GM10248 (cell line): Measurements from ENCODE around the gene SYT6.

Experiments used
- CTCF ChIA-PET: fragments of 300-600 bp; sonication (Branson Sonifier 250); formaldehyde crosslinking; extraction: SDS; loops from one replicate; lab custom pipeline; 2021; ENCODE audit warnings: antibody characterized with exemption; lab: Yijun Ruan, JAX
- POLR2A ChIA-PET: fragments of 350-650 bp; sonication (Branson Sonifier 250); formaldehyde crosslinking; extraction: SDS; loops from one replicate; lab custom pipeline; 2020; ENCODE audit warnings: antibody characterized with exemption; lab: Yijun Ruan, JAX
- DNase-seq: peaks from one replicate; pipeline ENCODE4 v3.0.0; 2012; ENCODE audit errors: extremely low spot score
- CTCF ChIP-seq: IDR thresholded peaks from 2 replicates; pipeline ENCODE4 v1.5.1; 2012; ENCODE audit warnings: mild to moderate bottlenecking, low read depth; ENCODE audit errors: extremely low read depth, missing control alignments, control extremely low read depth

The SYT6 gene

DNA sequence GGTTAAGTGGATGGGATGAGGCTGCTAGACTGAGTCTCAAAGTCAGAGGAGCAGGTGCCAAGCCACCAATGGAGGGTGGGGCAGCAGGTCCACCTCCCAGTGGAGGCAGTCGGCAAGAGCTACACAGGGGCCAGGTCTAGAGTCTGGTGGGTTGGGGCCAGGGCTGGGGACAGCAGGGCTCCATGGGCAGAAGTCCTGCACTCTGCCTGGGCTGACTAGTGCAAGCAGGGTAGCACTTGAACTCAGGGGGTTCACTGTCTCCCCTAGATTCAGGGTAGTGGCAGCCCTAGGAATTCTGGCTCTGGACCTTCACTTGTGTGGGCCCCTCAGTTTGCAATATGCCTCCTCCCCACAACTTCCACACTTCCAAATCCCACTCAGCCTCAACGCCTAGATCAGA is 66.2 kb downstream of the SYT6 start:
- no peak for TF ChIP-seq CTCF
- DNase-seq = no peak
- CTCF ChIA-PET = no interaction called here
- POLR2A ChIA-PET = no interaction called here

- ChIA-PET POLR2A (no interaction called here), CTCF (no interaction called here)
- TF ChIP-seq CTCF = no peak
- no peak for DNase-seq
These were observed 66.9 kb downstream of the SYT6 start for GRCh38 chr1:114086601-114087368.

GRCh38 chr1:114082867-114083585 is 70.6 kb downstream of the SYT6 start:
- TF ChIP-seq CTCF = no peak
- no peak for DNase-seq
- ChIA-PET CTCF (interaction anchor here (1.4 kb wide), 1 partner anchor 7 kb away, joined by 3 read pairs; no protein-coding TSS in a partner anchor), POLR2A (no interaction called here)

GRCh38 chr1:114082304-114082630 is 71.4 kb downstream of the SYT6 start:
- TF ChIP-seq CTCF = no peak
- ChIA-PET CTCF (interaction anchor here (1.4 kb wide), 1 partner anchor 30 kb away, joined by 3 read pairs; no protein-coding TSS in a partner anchor), POLR2A (no interaction called here)
- DNase-seq = no peak

- ChIA-PET CTCF (interaction anchor here (0.7 to 1.4 kb wide), 3 partner anchors 10 to 30 kb away, joined by 3 read pairs; no protein-coding TSS in a partner anchor), POLR2A (interaction anchor here (0.6 kb wide), 1 partner anchor 57 kb away, joined by 3 read pairs; no protein-coding TSS in a partner anchor)
- no peak for DNase-seq
- TF ChIP-seq CTCF = no peak
These were observed 72.0 kb downstream of the SYT6 start for GRCh38 chr1:114081437-114082303.
